GM11168 (cell line): ENCODE results near the gene CYP4V2.

Source experiments
- in situ Hi-C: fragments of 300-500 bp; cut with MboI; formaldehyde crosslinking; loops from one replicate; pipeline ENCODE4 v1.12.0; 2022; ENCODE audit warnings: low sequenced_read_pairs; ENCODE audit not compliant: unreplicated experiment

The CYP4V2 gene

GRCh38 chr4:186172546-186172945 lies 18.8 kb upstream of the CYP4V2 start:
- in situ Hi-C loops, result no loop called here

- in situ Hi-C loops, result no loop called here
Observed at GRCh38 chr4:186188107-186188506, 3.3 kb upstream of the CYP4V2 start.

- in situ Hi-C loops, result no loop called here
Observed at GRCh38 chr4:186189656-186190055, 1.7 kb upstream of the CYP4V2 start.

GRCh38 chr4:186190581-186191199 lies 677 bp upstream of the CYP4V2 start:
- in situ Hi-C loops, result no loop called here

- in situ Hi-C loops, result no loop called here
Observed at GRCh38 chr4:186192066-186192612, 772 bp downstream of the CYP4V2 start.

- in situ Hi-C loops, result no loop called here
Observed at GRCh38 chr4:186193851-186194250, 2.5 kb downstream of the CYP4V2 start.

- in situ Hi-C loops, result no loop called here
Observed at GRCh38 chr4:186196063-186196462, 4.7 kb downstream of the CYP4V2 start.

- in situ Hi-C loops, result no loop called here
Observed at GRCh38 chr4:186200516-186200915, 9.1 kb downstream of the CYP4V2 start.

GRCh38 chr4:186201010-186201409 lies 9.6 kb downstream of the CYP4V2 start:
- in situ Hi-C loops, result no loop called here

- in situ Hi-C loops, result no loop called here
Observed at GRCh38 chr4:186201535-186202230, 10.3 kb downstream of the CYP4V2 start.

GRCh38 chr4:186202490-186203140 lies 11.2 kb downstream of the CYP4V2 start:
- in situ Hi-C loops, result no loop called here

- in situ Hi-C loops, result no loop called here
Observed at GRCh38 chr4:186203406-186203805, 12.0 kb downstream of the CYP4V2 start.

GRCh38 chr4:186204103-186204559 lies 12.8 kb downstream of the CYP4V2 start:
- in situ Hi-C loops, result no loop called here

GRCh38 chr4:186204686-186205085 lies 13.3 kb downstream of the CYP4V2 start:
- in situ Hi-C loops, result no loop called here

- in situ Hi-C loops, result no loop called here
Observed at GRCh38 chr4:186205156-186205555, 13.8 kb downstream of the CYP4V2 start.

- in situ Hi-C loops, result no loop called here
Observed at GRCh38 chr4:186216465-186217024, 25.2 kb downstream of the CYP4V2 start.

- in situ Hi-C loops, result no loop called here
Observed at GRCh38 chr4:186217733-186218293, 26.4 kb downstream of the CYP4V2 start.

GRCh38 chr4:186221624-186222023 lies 30.3 kb downstream of the CYP4V2 start:
- in situ Hi-C loops, result no loop called here

GRCh38 chr4:186225848-186226247 lies 34.5 kb downstream of the CYP4V2 start:
- in situ Hi-C loops, result no loop called here

- in situ Hi-C loops, result no loop called here
Observed at GRCh38 chr4:186226521-186227189, 35.3 kb downstream of the CYP4V2 start.
